K562 (cell line): ENCODE data around the gene SELENOO. TPM values are rescaled to one million over a fixed set of nuclear protein-coding genes. Genes with fewer than 3 reads are reported as not detected.

Experiments used
- ATAC-seq: fragments of 200-7000 bp; cut with Tn5 transposase; 3 replicates; pipeline ENCODE4 v1.9.1; 2020; ENCODE audit warnings: moderate library complexity
- BruUV-seq: library from RNA; stranded (reverse); fragments of 400-500 nt; replicated peaks from 2 replicates; lab custom pipeline; 2021; lab: Mats Ljungman, UMichigan
- CTCF ChIA-PET: fragments of 300-600 bp; formaldehyde crosslinking; extraction: SDS; loops from one replicate; lab custom pipeline; 2021; ENCODE audit warnings: low intra/inter-chr PET ratio; lab: Yijun Ruan, JAX
- POLR2A ChIA-PET: fragments of 300-600, 350-650 bp; sonication (Branson Sonifier 250); formaldehyde crosslinking; extraction: SDS; loops from one replicate; lab custom pipeline; 2021; ENCODE audit warnings: antibody characterized with exemption, inconsistent platforms; lab: Yijun Ruan, JAX
- DNase-seq, 4 experiments: peaks; one replicate each; pipeline versions ENCODE4 v3.0.0 to v3.0.0-alpha.2; 2011 to 2018; ENCODE audit warnings: low spot score in 3 of 4, mixed read lengths in 3 of 4; ENCODE audit errors: extremely low read depth in 1 of 4
- FAIRE-seq: peaks from 2 replicates; lab custom pipeline; 2011; peaks lifted over from hg19 to GRCh38; lab: Jason Lieb, UNC
- H2AFZ ChIP-seq: 2 replicates; pipeline ENCODE4 v1.6.0; 2011; ENCODE audit warnings: low read depth, low read length, control low read depth, inconsistent platforms
- H3K27ac ChIP-seq: fragments of 200-600 bp; 3 replicates; pipeline ENCODE4 v1.8.0; 2011; ENCODE audit warnings: low read depth, mild to moderate bottlenecking, control low read depth, inconsistent platforms, low read length, moderate library complexity, mixed read lengths; ENCODE audit errors: extremely low read depth
- H3K27me3 ChIP-seq, 2 experiments: fragments of 300-600 bp in 1 of 2; 2 replicates in 1 of 2; 3 replicates in 1 of 2; pipeline versions ENCODE4 v1.6.0 to v1.8.0; 2011; ENCODE audit warnings: inconsistent platforms in 2 of 2, low read length in 2 of 2, mild to moderate bottlenecking in 1 of 2, mixed read lengths in 1 of 2, moderate library complexity in 1 of 2; ENCODE audit not compliant: control insufficient read depth in 2 of 2, insufficient read depth in 2 of 2
- H3K36me3 ChIP-seq: fragments of 300-600 bp; 3 replicates; pipeline ENCODE4 v1.8.0; 2011; ENCODE audit warnings: mild to moderate bottlenecking, low read length, inconsistent platforms; ENCODE audit not compliant: control insufficient read depth, insufficient read depth
- H3K4me1 ChIP-seq, 2 experiments: fragments of 200-600 bp in 1 of 2; replicated peaks in 1 of 2; 2 replicates in 1 of 2; 3 replicates in 1 of 2; pipeline versions ENCODE4 v1.5.1 to v1.8.0; 2011; ENCODE audit warnings: inconsistent platforms in 2 of 2, low read length in 2 of 2, mild to moderate bottlenecking in 1 of 2, mixed read lengths in 1 of 2, moderate library complexity in 1 of 2; ENCODE audit not compliant: control insufficient read depth in 2 of 2, insufficient read depth in 2 of 2
- H3K4me2 ChIP-seq: 2 replicates; pipeline ENCODE4 v1.6.1; 2011; ENCODE audit warnings: low read length, control low read depth, inconsistent platforms, mixed read lengths; ENCODE audit not compliant: insufficient read depth
- H3K4me3 ChIP-seq: fragments of 200-600 bp; sonication (generic), shearing (Covaris generic); 2 replicates; pipeline ENCODE4 v1.5.1; 2016; ENCODE audit warnings: control low read depth, inconsistent platforms
- H3K79me2 ChIP-seq: fragments of 200-600 bp; 3 replicates; pipeline ENCODE4 v1.8.0; 2011; ENCODE audit warnings: low read length, inconsistent platforms; ENCODE audit not compliant: control insufficient read depth, insufficient read depth
- H3K9ac ChIP-seq, 2 experiments: 2 replicates each; pipeline versions ENCODE4 v1.6.0 to v1.6.1; 2011; ENCODE audit warnings: low read depth in 2 of 2, low read length in 2 of 2, control low read depth in 1 of 2, inconsistent platforms in 1 of 2, mild to moderate bottlenecking in 1 of 2, mixed read lengths in 1 of 2; ENCODE audit not compliant: insufficient read depth in 1 of 2
- H3K9me1 ChIP-seq: one replicate; pipeline ENCODE4 v1.6.0; 2011; ENCODE audit warnings: inconsistent platforms, mild to moderate bottlenecking, low read length, moderate library complexity; ENCODE audit not compliant: control insufficient read depth, insufficient read depth
- H3K9me3 ChIP-seq: replicated peaks from 2 replicates; pipeline ENCODE4 v1.5.1; 2011; ENCODE audit warnings: low read depth, low read length, inconsistent platforms; ENCODE audit not compliant: control insufficient read depth, insufficient read depth
- H4K20me1 ChIP-seq: replicated peaks from 2 replicates; pipeline ENCODE4 v1.6.1; 2011; ENCODE audit warnings: low read length, inconsistent platforms, mixed read lengths; ENCODE audit not compliant: control insufficient read depth, insufficient read depth
- ARHGAP35 ChIP-seq: fragments of 450-650 bp; IDR thresholded peaks from 2 replicates; pipeline ENCODE4 v1.6.1; 2018; ENCODE audit not compliant: partially characterized antibody
- ASH1L ChIP-seq: fragments of 450-650 bp; IDR thresholded peaks from 2 replicates; pipeline ENCODE4 v1.6.1; 2018; ENCODE audit warnings: borderline replicate concordance, mild to moderate bottlenecking, low read depth; ENCODE audit not compliant: partially characterized antibody
- BACH1 ChIP-seq: fragments of 200-800 bp; sonication (Bioruptor generic); IDR thresholded peaks from 2 replicates; pipeline ENCODE4 v1.6.1; 2016; ENCODE audit warnings: missing genetic modification characterization, missing compliant biosample characterization
- DMBX1 ChIP-seq: fragments of 250-450 bp; sonication (Bioruptor Pico); IDR thresholded peaks from 2 replicates; pipeline ENCODE4 v1.8.0; 2022; ENCODE audit warnings: inconsistent platforms, mild to moderate bottlenecking, moderate library complexity, borderline replicate concordance
- HCFC1 ChIP-seq: IDR thresholded peaks from 2 replicates; pipeline ENCODE4 v1.6.1; 2012; ENCODE audit warnings: low read depth, low read length, improper control_type of control experiment
- KDM5B ChIP-seq: fragments of 200-600 bp; sonication (generic); IDR thresholded peaks from 2 replicates; pipeline ENCODE4 v1.6.1; 2012; ENCODE audit warnings: low read depth, mild to moderate bottlenecking, moderate library complexity, low read length, control low read depth, inconsistent platforms; ENCODE audit not compliant: insufficient replicate concordance
- NR2C1 ChIP-seq, 2 experiments: fragments of 450-650 bp; IDR thresholded peaks; 2 replicates each; pipeline ENCODE4 v1.6.1; 2017; ENCODE audit warnings: mild to moderate bottlenecking in 2 of 2, antibody characterized with exemption in 1 of 2, inconsistent platforms in 1 of 2, missing compliant biosample characterization in 1 of 2, missing genetic modification characterization in 1 of 2
- POLR2G ChIP-seq: fragments of 200-400 bp; formaldehyde crosslinking; IDR thresholded peaks from 2 replicates; pipeline ENCODE4 v1.6.1; 2017; ENCODE audit warnings: low read depth, mild to moderate bottlenecking, antibody characterized with exemption, low read length, moderate library complexity
- PRMT5 ChIP-seq: sonication (generic); formaldehyde crosslinking; IDR thresholded peaks from 2 replicates; pipeline ENCODE4 v1.5.0; 2020; ENCODE audit warnings: missing genetic modification reagents
- RBBP5 ChIP-seq: fragments of 200-600 bp; sonication (generic); IDR thresholded peaks from 2 replicates; pipeline ENCODE4 v1.6.1; 2012; ENCODE audit warnings: borderline replicate concordance, mild to moderate bottlenecking, low read length, control low read depth, inconsistent platforms; ENCODE audit not compliant: insufficient read depth, poor library complexity, severe bottlenecking
- U2AF1 ChIP-seq: fragments of 200-400 bp; formaldehyde crosslinking; optimal IDR thresholded peaks from 2 replicates; pipeline ENCODE3; 2017; ENCODE audit warnings: mild to moderate bottlenecking, low read depth, low read length, moderate library complexity
- XRCC4 ChIP-seq: IDR thresholded peaks from one replicate; pipeline ENCODE4 v1.6.1; 2011; ENCODE audit not compliant: insufficient read depth, insufficient read length; ENCODE audit errors: extremely low read depth
- ZNF444 ChIP-seq: fragments of 250-450 bp; sonication (Bioruptor Pico); IDR thresholded peaks from 2 replicates; pipeline ENCODE4 v1.4.0; 2020; ENCODE audit warnings: mild to moderate bottlenecking, moderate library complexity
- ZNF699 ChIP-seq: fragments of 250-450 bp; sonication (Bioruptor Pico); IDR thresholded peaks from 2 replicates; pipeline ENCODE4 v1.8.0; 2021; ENCODE audit warnings: mild to moderate bottlenecking, moderate library complexity; ENCODE audit not compliant: insufficient replicate concordance
- WGBS: fragments of 100-300 bp; shearing (Covaris generic); methylation state at CpG from one replicate; pipeline ENCODE4 v1.1.6; 2016; ENCODE audit warnings: low coverage, mixed read lengths; ENCODE audit not compliant: insufficient coverage; ENCODE audit errors: missing lambda C conversion rate; 5-methylcytosine and 5-hydroxymethylcytosine counted together
- in situ Hi-C: fragments of 300-500 bp; cut with MboI; formaldehyde crosslinking; loops from 4 replicates; pipeline ENCODE4 v1.15.0; 2018; ENCODE audit warnings: inconsistent platforms, mixed read lengths
- intact Hi-C: fragments of 100-400 bp; cut with micrococcal nuclease; formaldehyde crosslinking; loops from 2 replicates; pipeline ENCODE4 v1.14.2; 2022
- polyA plus RNA-seq, 8 experiments: library from polyadenylated mRNA; depleted of rRNA in 4 of 8; stranded (reverse) in 5 of 8; unstranded in 3 of 8; fragments of >200 nt; fragmentation: Nextera tagmentation in 2 of 8; fragmentation: Illumina TruSeq in 1 of 8; extraction: Ambion mirVana in 2 of 8; extraction: Trizol in 1 of 8; gene quantifications; 2 replicates each; pipeline versions ENCODE4 v1.2.1 to v1.2.3, GENCODE V29; 2011 to 2014; ENCODE audit warnings: inconsistent platforms in 1 of 8, missing spikeins in 1 of 8
- total RNA-seq, 7 experiments: library from RNA; depleted of rRNA in 6 of 7; stranded (reverse); fragments of >200 nt in 6 of 7; fragmentation: Illumina TruSeq in 2 of 7; extraction: Trizol in 2 of 7; gene quantifications; 2 replicates each; pipeline versions ENCODE4 v1.2.1 to v1.2.3, GENCODE V29; 2011 to 2021; ENCODE audit warnings: low replicate concordance in 1 of 7
- TF ChIP-seq, protein P1 (sequence below): fragments of 200-800 bp; sonication (Bioruptor generic); IDR thresholded peaks from 2 replicates; pipeline ENCODE4 v1.6.1; 2017; ENCODE audit warnings: missing genetic modification characterization, missing compliant biosample characterization
- TF ChIP-seq, protein P2 (sequence below): fragments of 450-650 bp; IDR thresholded peaks from 2 replicates; pipeline ENCODE4 v1.6.1; 2018; ENCODE audit warnings: mild to moderate bottlenecking, low read depth; ENCODE audit not compliant: partially characterized antibody

Gene SELENOO
- total and polyA plus RNA-seq, 9 of the 15 experiments (the other 6 are each of a cell fraction or from before 2014, with no cell fraction given), result 0.37 to 24.9 (median 8.3) TPM

DNA sequence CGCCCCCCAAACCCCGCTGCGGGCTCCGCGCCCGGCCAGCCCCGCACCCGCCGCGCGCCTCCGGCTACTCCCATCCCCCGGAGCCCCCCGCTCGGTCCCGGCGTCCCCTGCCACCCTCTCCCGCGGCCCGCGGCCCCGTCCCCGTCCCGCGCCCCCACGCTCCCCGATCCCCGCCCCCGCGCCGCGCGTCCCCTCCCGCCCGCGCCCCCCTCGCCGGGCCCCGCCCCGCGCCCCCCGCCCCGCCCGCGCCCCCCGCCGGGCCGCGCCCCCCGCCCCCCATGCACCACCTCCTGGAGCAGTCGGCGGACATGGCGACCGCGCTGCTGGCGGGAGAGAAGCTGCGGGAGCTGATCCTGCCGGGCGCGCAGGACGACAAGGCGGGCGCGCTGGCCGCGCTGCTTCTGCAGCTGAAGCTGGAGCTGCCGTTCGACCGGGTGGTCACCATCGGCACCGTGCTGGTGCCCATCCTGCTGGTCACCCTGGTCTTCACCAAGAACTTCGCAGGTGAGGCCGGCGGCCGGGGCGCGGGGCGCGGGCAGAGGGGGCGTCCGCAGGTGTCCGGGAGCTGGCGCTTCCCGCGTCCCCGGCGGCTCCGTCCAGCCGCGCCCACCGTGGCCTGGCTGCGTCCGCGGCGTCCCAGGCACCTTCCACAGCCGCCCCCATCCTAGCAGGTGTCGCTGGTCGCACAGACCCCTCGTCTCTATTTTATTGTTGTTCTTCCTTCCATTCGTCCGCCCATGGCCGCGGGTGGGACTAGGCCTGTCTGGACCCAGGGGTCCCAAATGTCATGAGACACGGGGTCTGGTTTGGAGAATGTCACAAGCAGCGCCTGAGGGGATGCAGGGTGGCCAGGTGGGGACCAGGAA is 30.1 kb upstream of the SELENOO start, which contains the start of gene PANX2:
Gene PANX2 (plus strand): TSS at position 279 of the 866 bp plus-strand sequence. CDS start 0 bp downstream, at position 279.
- in situ Hi-C loops, result no loop called here
- peak in 2 of 4 experiments; percentile 69 to 73 for DNase-seq
- Histone ChIP-seq H3K9me3 (no peaks in the 10 kb centered on the region), H3K4me3 (peak within 1 kb of the TSS; percentile 40), H3K4me2 (peak within 1 kb of the TSS; percentile 66), H3K27me3 (no peaks in the 10 kb centered on the region), H3K9me1 (no peaks in the 10 kb centered on the region), H4K20me1 (no peaks in the 10 kb centered on the region), H3K4me1 (peaks cover 10 to 54% of the 10 kb centered on the region in 2 experiments; a peak in 4 of 5 replicates), H3K27ac (peak within 1 kb of the TSS; percentile 65; the same call in 2 of the 3 replicates), H3K9ac (peak within 1 kb of the TSS; percentile 46 to 91; a peak in 3 of 4 replicates), H3K79me2 (no peaks in the 10 kb centered on the region), H3K36me3 (no peaks in the 10 kb centered on the region), H2AFZ (peak within 1 kb of the TSS; percentile 70; the same call in 1 of the 2 replicates)
- ATAC-seq, result peak; percentile 21; the same call in 1 of the 3 replicates
- 5% methylated on average over 15 of the region's 105 CpGs for WGBS
- intact Hi-C loops, result no loop called here
- no TSS peak for BruUV-seq
- ChIA-PET CTCF (interaction anchor here (0.6 kb wide), 1 partner anchor 40 kb away, joined by 3 read pairs; no protein-coding TSS in a partner anchor), POLR2A (interaction anchor here (1.1 kb wide), 1 partner anchor 14 kb away, joined by 7 read pairs; no protein-coding TSS in a partner anchor)
- no peak for FAIRE-seq
- TF ChIP-seq DMBX1, result no peak
- TF ChIP-seq, protein P1, sequence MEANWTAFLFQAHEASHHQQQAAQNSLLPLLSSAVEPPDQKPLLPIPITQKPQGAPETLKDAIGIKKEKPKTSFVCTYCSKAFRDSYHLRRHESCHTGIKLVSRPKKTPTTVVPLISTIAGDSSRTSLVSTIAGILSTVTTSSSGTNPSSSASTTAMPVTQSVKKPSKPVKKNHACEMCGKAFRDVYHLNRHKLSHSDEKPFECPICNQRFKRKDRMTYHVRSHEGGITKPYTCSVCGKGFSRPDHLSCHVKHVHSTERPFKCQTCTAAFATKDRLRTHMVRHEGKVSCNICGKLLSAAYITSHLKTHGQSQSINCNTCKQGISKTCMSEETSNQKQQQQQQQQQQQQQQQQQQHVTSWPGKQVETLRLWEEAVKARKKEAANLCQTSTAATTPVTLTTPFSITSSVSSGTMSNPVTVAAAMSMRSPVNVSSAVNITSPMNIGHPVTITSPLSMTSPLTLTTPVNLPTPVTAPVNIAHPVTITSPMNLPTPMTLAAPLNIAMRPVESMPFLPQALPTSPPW (CRISPR knock-in tag), result peak; percentile 50
- no peak for TF ChIP-seq ASH1L
- no peak for TF ChIP-seq HCFC1
- TF ChIP-seq, protein P2, sequence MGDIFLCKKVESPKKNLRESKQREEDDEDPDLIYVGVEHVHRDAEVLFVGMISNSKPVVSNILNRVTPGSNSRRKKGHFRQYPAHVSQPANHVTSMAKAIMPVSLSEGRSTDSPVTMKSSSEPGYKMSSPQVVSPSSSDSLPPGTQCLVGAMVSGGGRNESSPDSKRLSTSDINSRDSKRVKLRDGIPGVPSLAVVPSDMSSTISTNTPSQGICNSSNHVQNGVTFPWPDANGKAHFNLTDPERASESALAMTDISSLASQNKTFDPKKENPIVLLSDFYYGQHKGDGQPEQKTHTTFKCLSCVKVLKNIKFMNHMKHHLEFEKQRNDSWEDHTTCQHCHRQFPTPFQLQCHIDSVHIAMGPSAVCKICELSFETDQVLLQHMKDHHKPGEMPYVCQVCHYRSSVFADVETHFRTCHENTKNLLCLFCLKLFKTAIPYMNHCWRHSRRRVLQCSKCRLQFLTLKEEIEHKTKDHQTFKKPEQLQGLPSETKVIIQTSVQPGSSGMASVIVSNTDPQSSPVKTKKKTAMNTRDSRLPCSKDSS, result no peak
- no peak for TF ChIP-seq BACH1 (tag)
- TF ChIP-seq ZNF699 (CRISPR knock-in tag), result no peak
- no peak for TF ChIP-seq ARHGAP35
- no peak for TF ChIP-seq PRMT5
- TF ChIP-seq XRCC4, result no peak
- no peak for TF ChIP-seq ZNF444 (CRISPR knock-in tag)
- peak; percentile 28; the same call in 1 of the 2 replicates for TF ChIP-seq POLR2G
- TF ChIP-seq RBBP5, result peak; percentile 55
- TF ChIP-seq NR2C1 (IDR thresholded peaks at IDR 0.05), result no peak
- TF ChIP-seq NR2C1 (tag; IDR thresholded peaks at IDR 0.05), result no peak
- TF ChIP-seq KDM5B, result peak; percentile 48
- TF ChIP-seq U2AF1, result no peak
